Colon (tissue), 2 donors: ENCODE results near the gene G2E3.
"Not testable (repeated sequence)": the region's sequence is repeated elsewhere in the genome, so short reads cannot be mapped to it uniquely, and the experiment has no call there.

Experiments
- FAIRE-seq: peaks from 2 replicates; lab custom pipeline; 2012; peaks lifted over from hg19 to GRCh38; lab: Jason Lieb, UNC
- donor health status: control.
- donor health status: control.

The G2E3 gene

DNA sequence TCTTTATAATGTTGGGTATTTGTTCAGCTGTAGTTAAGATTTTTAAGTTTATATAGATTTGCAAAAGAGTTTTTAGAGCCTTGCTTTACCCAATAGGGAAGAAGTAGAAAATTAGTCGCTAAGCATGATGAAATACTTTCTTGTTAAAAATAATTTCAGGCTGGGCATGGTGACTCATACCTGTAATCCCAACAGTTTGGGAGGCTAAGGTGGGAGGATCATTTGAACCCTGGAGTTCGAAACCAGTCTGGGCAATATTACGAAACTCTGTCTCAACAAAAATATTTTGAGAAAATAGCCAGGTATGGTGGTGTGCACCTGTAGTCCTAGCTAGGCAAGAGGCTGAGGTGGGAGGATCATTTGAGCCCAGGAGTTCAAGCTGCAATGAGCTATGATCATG lies 44.4 kb downstream of the G2E3 start:
- no peak for FAIRE-seq

GRCh38 chr14:30604696-30605095 lies 45.7 kb downstream of the G2E3 start:
- not testable (repeated sequence) for FAIRE-seq

DNA sequence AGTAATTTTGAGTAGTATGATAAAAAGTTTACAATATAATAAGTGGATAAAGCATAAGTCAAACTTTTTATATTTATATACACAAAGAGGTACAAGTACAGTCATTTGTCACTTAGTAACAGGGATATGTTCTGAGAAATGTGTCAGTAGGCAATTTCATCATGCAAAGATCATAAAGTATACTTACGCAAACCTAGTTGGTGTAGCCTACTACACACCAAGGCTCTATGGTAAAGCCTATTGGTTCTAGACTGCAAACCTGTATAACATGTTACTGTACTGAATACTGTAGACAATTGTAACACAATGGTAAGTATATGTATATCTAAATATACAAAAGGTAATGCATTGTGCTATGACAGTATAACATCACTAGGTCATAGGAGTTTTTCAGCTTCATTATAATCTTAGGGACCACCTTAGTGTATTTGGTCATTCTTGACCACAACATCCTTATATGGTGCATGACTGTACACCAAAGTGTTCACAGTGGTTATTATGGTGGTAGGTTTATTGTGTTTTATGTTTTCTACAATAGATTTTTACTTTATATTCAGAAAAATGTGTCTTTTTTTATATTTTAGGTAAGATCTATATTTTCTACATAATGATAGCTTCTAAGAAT lies 48.3 kb downstream of the G2E3 start:
- no peak for FAIRE-seq

DNA sequence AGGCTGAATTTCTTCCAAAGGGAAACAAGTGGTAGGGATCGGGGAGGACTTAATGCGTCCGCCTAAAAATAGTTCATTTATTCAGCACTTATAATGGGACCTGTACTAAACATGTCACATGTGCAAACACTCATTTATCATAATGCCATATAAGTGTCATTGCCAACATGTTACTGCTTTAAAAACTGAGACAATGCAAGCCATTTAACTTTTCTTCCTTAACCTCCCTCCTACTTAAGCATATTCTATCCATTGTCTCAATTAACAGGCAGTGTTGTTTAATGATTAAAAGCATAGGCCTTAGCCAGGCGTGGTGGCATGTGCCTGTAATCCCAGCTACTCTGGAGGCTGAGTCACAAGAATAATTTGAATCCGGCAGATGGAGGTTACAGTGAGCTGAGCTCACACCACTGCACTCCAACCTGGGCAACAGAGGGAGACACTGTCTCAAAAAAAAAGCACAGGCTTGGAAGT lies 49.6 kb downstream of the G2E3 start:
- FAIRE-seq, result no peak

DNA sequence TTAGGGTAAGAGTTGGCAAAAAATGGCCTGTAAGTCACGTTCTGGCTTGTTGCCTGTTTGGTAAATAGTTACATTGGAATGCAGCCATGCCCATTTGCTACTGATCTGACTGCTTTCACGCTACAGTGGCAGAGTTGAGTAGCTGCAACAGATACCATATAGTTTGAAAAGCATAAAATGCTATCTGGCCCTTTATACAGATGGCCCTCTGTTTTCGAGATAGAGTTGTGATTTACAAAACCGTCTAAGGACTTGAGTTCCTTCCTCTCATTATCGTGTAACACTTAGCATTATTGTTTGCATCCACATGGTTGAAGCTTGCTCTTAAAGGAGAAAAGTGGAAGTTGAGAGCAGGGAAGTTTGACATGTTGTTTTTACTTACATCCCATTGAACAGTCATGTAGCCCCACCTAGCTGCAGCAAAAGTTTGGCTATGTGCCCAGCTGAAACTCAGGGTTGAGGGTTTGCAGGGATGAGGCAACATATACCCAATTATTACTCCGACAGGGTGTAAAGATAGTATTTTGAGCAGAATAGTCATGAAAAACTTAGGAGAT lies 51.9 kb downstream of the G2E3 start:
- no peak for FAIRE-seq

- FAIRE-seq, result no peak
Observed at GRCh38 chr14:30614155-30614554, 55.2 kb downstream of the G2E3 start.

DNA sequence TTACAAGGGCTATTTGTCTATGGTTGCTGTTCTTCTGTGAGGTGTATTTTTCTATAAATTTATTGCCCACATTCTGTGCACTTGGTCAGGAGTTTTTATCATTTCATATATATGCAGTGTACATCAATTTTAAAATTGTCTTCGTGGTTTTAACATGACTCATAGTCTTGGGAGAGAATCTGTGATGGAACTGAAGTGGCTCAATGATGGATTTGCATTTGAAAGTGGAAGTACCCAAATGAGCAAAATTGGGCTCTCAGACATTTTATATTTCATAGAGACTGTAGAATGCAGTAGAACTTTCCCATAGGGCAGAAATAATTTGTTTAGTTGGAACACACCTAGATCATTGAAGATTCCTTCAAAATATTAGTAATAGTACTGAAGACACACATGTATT lies 61.2 kb downstream of the G2E3 start:
- FAIRE-seq, result no peak

GRCh38 chr14:30621354-30621939 lies 62.5 kb downstream of the G2E3 start:
- FAIRE-seq, result no peak

DNA sequence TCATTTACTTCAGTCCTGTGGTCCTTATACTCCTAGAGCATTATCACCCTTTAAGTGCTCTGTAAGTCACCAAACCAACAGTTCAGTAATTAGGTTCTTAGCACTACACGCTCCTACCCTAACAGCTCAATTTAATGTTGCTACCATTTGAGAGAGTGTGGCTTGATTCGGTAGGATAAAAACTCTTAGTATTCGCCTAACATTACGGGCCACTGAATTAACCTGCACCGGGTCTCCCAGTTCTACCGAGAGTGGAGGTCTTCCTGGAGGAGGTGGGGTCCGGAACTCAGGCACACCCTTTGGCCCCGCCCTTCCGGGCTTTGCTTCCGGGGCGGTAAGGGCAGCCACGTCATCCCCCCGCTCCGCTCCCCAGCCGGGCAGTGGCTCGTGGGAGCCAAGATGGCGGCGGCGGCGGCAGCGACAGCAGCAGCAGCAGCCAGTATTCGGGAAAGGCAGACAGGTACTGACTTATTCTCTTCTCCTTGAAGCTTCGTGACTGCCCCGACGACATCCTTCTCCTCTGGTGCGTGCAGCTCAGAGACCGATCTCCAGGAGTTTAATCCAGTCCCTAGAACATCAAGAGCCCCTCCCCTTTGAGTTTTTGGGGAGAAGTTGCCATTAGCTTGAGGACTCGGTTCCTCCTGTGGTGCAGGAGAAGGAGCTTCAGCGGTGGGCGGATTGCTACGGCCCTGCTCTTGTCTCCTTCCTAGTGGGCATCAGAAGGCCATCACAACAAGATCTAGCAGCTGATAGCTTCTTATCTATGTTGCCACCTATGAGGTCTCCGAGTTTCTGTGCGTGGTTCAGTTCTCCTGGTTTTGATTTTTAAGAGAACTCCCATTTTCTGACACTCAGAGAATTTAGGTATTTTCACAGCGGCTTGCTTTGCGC lies 63.2 kb downstream of the G2E3 start, which contains the start of gene SCFD1:
Gene SCFD1 (plus strand): TSS at position 380 of the 891 bp plus-strand sequence. CDS start 20 bp downstream, at position 400.
- FAIRE-seq, result no peak

- no peak for FAIRE-seq
Observed at GRCh38 chr14:30623412-30624131, 64.6 kb downstream of the G2E3 start.

GRCh38 chr14:30624132-30624423 lies 65.1 kb downstream of the G2E3 start:
- FAIRE-seq, result no peak

DNA sequence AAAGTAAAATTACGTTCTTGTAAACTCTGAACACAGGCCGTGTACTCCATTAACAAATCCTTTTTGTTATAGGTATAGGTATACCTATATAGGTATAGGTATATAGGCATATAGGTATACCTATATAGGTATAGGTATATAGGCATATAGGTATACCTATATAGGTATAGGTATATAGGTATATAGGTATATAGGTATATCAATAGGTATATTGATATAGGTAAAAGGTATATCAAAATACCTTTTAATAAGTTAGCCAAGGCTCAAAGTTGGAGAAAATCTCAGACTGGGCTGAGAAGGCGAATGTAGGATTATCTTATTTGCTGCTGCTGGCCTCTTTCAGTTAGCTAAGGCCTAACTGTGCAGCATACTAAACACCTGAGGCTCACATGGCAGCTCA lies 66.6 kb downstream of the G2E3 start:
- FAIRE-seq, result no peak

DNA sequence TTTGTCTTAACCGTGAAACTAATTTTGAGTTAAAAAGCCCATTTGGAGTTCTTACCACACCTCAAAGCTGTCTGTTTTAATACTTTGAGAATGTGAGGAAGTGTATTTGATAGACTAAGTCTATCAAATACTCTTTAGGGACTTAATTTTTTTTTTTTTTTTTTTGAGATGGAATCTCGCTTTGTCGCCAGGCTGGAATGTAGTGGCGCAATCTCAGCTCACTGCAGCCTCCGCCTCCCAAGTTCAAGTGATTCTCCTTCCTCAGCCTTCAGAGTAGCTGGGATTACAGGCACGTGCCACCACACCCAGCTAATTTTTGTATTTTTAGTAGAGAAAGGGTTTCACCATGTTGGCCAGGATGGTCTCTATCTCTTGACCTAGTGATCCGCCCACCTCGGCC lies 70.5 kb downstream of the G2E3 start:
- not testable (repeated sequence) for FAIRE-seq

GRCh38 chr14:30630248-30630647 lies 71.3 kb downstream of the G2E3 start:
- no peak for FAIRE-seq

GRCh38 chr14:30632730-30633129 lies 73.8 kb downstream of the G2E3 start:
- no peak for FAIRE-seq

- no peak for FAIRE-seq
Observed at GRCh38 chr14:30638926-30639325, 80.0 kb downstream of the G2E3 start.

- no peak for FAIRE-seq
Observed at GRCh38 chr14:30641207-30641606, 82.2 kb downstream of the G2E3 start.

DNA sequence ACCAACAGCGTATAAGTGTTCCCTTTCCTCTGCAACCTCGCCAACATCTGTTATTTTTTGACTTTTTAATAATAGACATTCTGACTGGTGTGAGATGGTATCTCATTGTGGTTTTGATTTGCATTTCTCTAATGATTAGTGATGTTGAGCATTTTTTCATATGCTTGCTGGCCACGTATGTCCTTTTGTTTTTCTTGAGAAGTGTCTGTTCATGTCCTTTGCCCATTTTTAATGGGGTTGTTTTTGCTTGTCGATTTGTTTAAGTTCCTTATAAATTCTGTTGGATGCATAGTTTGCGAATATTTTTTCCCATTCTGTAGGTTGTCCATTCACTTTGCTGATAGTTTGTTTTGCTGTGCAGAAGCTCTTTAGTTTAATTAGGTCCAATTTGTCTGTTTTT lies 85.5 kb downstream of the G2E3 start:
- FAIRE-seq, result not testable (repeated sequence)

DNA sequence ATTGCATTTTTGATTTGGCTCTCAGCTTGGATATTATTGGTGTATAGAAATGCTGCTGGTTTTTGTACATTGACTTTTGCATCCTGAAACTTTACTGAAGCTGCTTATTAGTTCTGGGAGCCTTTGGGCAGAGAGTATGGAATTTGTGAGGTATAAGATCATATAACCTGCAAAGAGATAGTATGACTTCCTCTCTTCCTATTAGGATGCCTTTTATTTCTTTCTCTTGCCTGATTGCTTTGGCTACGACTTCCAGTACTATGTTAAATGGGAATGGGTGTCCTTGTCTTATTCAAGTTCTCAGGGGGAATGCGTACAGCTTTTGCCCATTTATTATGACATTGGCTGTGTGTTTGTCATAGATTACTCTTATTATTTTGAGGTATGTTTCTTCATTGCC lies 86.6 kb downstream of the G2E3 start:
- no peak for FAIRE-seq

GRCh38 chr14:30648471-30648870 lies 89.5 kb downstream of the G2E3 start:
- no peak for FAIRE-seq

GRCh38 chr14:30651937-30652336 lies 93.0 kb downstream of the G2E3 start:
- no peak for FAIRE-seq

DNA sequence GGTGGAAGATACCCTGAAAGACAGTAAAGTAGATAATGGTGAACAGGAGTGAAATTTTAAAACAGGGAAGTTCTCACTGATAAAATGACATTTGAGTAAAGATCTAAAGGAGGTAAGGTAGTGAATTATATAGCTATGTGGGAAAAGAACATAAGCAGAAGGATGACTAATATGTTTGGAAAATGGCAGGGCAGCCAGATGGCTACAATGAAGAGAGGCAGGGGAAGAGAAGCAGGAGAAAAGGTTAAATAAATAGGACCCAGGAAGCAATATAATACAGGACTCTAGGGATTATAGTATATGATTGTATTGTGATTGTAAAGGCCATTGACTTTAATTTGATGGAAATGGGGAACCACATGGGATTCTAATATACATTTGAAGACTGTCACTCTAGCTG lies 96.2 kb downstream of the G2E3 start:
- no peak for FAIRE-seq
